Cardiac fibroblast (primary cell): ENCODE data around the gene ZNF100.
"Not testable (repeated sequence)": the region's sequence is repeated elsewhere in the genome, so short reads cannot be mapped to it uniquely, and the experiment has no call there.

Experiments used
- DNase-seq, 2 donors: peaks; one replicate each; pipeline versions ENCODE4 v3.0.0 to v3.0.0-alpha.2; 2010; ENCODE audit warnings: low read depth in 2 of 2
- H3K4me3 ChIP-seq, 2 donors: replicated peaks in 1 of 2; 1 replicate in 1 of 2; 2 replicates in 1 of 2; pipeline ENCODE4 v1.5.1; 2011; ENCODE audit warnings: low read depth in 2 of 2, low read length in 2 of 2, mild to moderate bottlenecking in 2 of 2, moderate library complexity in 1 of 2
- CTCF ChIP-seq: IDR thresholded peaks from one replicate; pipeline ENCODE4 v1.5.1; 2011; ENCODE audit warnings: low read depth, mild to moderate bottlenecking, low read length, inconsistent platforms

Gene ZNF100

GRCh38 chr19:21677696-21678418 lies 89.5 kb downstream of the ZNF100 start:
- DNase-seq, result no peak
- no peak for TF ChIP-seq CTCF
- no peak overlapping the region for H3K4me3 ChIP-seq

GRCh38 chr19:21674454-21674853 lies 92.9 kb downstream of the ZNF100 start:
- H3K4me3 ChIP-seq, result no peak overlapping the region

GRCh38 chr19:21673479-21673878 lies 93.9 kb downstream of the ZNF100 start:
- DNase-seq, result peak in 1 of 2 donors; percentile 3
- H3K4me3 ChIP-seq, result not testable (repeated sequence)

More at GRCh38 chr19:21674454-21674853, 92.9 kb downstream of the ZNF100 start:
- TF ChIP-seq CTCF, result no peak
- no peak for DNase-seq
